GM19238 (cell line): ENCODE data around the gene MILR1.

Source experiments
- DNase-seq: peaks from one replicate; pipeline ENCODE4 v3.0.0; 2011; ENCODE audit warnings: low spot score; ENCODE audit not compliant: insufficient read length

MILR1 gene

GRCh38 chr17:64502021-64502420 is 53.1 kb downstream of the MILR1 start:
- DNase-seq, result no peak

- DNase-seq, result no peak
Measured at GRCh38 chr17:64502809-64503208, 53.9 kb downstream of the MILR1 start.

- no peak for DNase-seq
Measured at GRCh38 chr17:64503341-64503740, 54.4 kb downstream of the MILR1 start.

GRCh38 chr17:64503821-64504768 is 55.2 kb downstream of the MILR1 start:
- no peak for DNase-seq

GRCh38 chr17:64504769-64505339 is 55.9 kb downstream of the MILR1 start:
- no peak for DNase-seq

GRCh38 chr17:64505340-64506200 is 56.7 kb downstream of the MILR1 start:
- DNase-seq, result peak; percentile 67

GRCh38 chr17:64506201-64506575 is 57.3 kb downstream of the MILR1 start, which contains the start of gene DDX5:
Gene DDX5, minus strand, starts transcription at chr17:64506289. Its CDS starts 170 bp downstream, at chr17:64506119.
- DNase-seq, result peak; percentile 74

- peak; percentile 81 for DNase-seq
Measured at GRCh38 chr17:64506576-64507412, 57.9 kb downstream of the MILR1 start, which contains the start of gene CEP95. Gene CEP95, plus strand, starts transcription at chr17:64506977. Its CDS starts 121 bp downstream, at chr17:64507098.

GRCh38 chr17:64507413-64507782 is 58.5 kb downstream of the MILR1 start:
- no peak for DNase-seq

GRCh38 chr17:64508683-64509082 is 59.8 kb downstream of the MILR1 start:
- DNase-seq, result no peak

GRCh38 chr17:64509179-64509578 is 60.3 kb downstream of the MILR1 start:
- DNase-seq, result no peak

- no peak for DNase-seq
Measured at GRCh38 chr17:64515419-64515818, 66.5 kb downstream of the MILR1 start.

- no peak for DNase-seq
Measured at GRCh38 chr17:64515829-64516228, 66.9 kb downstream of the MILR1 start.
